C4-2B (cell line): ENCODE measurements around the gene FAM124A.

Experiments
- ZFX ChIP-seq: fragments of 450-650 bp; IDR thresholded peaks from 2 replicates; pipeline ENCODE4 v1.6.1; 2017
- TF ChIP-seq, protein P1 (sequence below): fragments of 450-650 bp; conservative IDR thresholded peaks from 2 replicates; pipeline ENCODE4 v1.5.1; 2017; ENCODE audit warnings: mild to moderate bottlenecking

DNA sequence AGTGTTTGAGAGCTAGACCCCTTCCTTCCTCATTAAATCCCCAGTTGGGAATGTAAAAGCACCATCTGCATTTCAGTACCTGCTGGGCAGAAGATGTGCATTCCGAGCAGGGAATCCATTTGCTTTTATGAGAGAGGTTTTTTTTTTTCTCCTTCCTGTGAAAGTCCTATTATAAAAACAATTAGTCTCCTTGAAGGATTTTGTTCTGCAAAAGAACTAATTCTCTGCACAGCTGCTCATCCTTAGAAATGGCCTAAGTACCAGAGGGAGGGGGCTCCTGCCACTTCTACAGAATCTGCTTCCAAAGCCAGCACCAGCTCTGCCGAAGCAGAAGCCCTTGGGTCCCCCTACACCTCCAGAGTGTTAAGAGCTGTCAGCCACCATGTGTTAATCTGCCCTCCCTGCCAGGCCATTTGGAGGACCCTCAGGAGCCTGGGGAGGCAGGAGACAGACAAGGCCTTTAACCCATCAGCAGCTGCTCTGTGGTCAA, 80.9 kb downstream of the FAM124A start:
- TF ChIP-seq, protein P1, sequence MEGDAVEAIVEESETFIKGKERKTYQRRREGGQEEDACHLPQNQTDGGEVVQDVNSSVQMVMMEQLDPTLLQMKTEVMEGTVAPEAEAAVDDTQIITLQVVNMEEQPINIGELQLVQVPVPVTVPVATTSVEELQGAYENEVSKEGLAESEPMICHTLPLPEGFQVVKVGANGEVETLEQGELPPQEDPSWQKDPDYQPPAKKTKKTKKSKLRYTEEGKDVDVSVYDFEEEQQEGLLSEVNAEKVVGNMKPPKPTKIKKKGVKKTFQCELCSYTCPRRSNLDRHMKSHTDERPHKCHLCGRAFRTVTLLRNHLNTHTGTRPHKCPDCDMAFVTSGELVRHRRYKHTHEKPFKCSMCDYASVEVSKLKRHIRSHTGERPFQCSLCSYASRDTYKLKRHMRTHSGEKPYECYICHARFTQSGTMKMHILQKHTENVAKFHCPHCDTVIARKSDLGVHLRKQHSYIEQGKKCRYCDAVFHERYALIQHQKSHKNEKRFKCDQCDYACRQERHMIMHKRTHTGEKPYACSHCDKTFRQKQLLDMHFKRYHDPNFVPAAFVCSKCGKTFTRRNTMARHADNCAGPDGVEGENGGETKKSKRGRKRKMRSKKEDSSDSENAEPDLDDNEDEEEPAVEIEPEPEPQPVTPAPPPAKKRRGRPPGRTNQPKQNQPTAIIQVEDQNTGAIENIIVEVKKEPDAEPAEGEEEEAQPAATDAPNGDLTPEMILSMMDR = no peak
- TF ChIP-seq ZFX = no peak
